Measurements from ENCODE around the gene ADAMTS13. TPM values are rescaled to one million over a fixed set of nuclear protein-coding genes. Genes with fewer than 3 reads are reported as not detected.

ADAMTS13 gene
- total and polyA plus RNA-seq, 9 of the 15 experiments (the other 6 are each of a cell fraction or from before 2014, with no cell fraction given) = 0.03 to 0.20 (median 0.04) TPM; not detected in 4

DNA sequence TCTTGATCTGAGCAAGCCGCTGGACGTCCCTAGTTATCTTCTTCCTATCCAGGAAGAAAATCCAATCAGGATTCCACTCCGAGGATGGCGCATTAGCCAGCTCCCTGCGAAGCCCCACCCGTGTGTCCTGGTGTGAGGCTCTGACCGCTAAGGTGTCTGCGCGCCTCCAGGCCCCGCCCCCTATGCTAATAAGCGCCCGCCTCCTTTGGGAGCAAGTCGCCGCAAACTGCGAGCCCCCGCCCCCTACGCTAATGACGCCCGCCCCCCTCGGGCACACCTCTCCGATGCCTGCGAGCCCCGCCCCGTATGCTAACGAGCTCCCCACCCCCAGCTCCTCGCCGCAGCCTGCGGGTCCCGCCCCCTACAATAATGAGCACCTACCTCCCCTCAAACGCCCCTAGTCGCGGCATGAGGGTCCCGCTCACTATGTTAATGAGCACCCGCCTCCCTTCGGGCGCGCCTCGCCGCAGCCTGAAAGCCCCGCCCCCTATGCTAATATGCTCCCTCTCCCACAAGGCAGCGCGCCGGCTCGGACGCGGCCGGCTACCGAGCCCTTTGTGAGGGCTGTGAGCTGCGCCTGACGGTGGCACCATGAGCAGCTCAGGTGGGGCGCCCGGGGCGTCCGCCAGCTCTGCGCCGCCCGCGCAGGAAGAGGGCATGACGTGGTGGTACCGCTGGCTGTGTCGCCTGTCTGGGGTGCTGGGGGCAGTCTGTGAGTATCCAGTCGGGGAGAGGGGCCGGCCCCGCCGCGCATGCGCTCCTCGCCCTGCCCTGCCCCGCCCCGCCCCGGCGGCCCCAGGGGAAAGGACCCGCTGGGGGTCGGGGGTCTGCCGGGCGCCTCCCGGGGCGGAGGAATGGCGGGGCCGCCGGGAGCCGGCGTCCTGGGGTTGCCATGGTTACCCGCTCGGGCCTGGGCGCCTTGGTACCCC, 37.6 kb downstream of the ADAMTS13 start, which contains the start of gene CACFD1 (continued):
- TF ChIP-seq JUND (IDR thresholded peaks at IDR 0.05; ENCODE audit: borderline replicate concordance, low read depth, low read length) (0 out of 2 replicates have a peak, but pooled peaks have one; percentile 7), JUND (tag; IDR thresholded peaks at IDR 0.05; ENCODE audit: borderline replicate concordance, low read depth, low read length) (no peak; the same call in 2 of the 3 replicates), LARP7 (IDR thresholded peaks at IDR 0.05) (no peak), GABPB1 (CRISPR knock-in tag; IDR thresholded peaks at IDR 0.05) (peak; percentile 54; the same call in 1 of the 2 replicates), ELF2 (CRISPR knock-in tag; IDR thresholded peaks at IDR 0.05) (no peak), COPS2 (conservative IDR thresholded peaks at IDR 0.05) (no peak), XRCC5 (IDR thresholded peaks at IDR 0.05; ENCODE audit: low read depth, low read length) (no peak), ZNF408 (CRISPR knock-in tag; IDR thresholded peaks at IDR 0.05; ENCODE audit: low read depth) (no peak), TBL1XR1 (IDR thresholded peaks at IDR 0.05; ENCODE audit: low read length in 2 of 2) (no peak)
- TF ChIP-seq, protein P1, sequence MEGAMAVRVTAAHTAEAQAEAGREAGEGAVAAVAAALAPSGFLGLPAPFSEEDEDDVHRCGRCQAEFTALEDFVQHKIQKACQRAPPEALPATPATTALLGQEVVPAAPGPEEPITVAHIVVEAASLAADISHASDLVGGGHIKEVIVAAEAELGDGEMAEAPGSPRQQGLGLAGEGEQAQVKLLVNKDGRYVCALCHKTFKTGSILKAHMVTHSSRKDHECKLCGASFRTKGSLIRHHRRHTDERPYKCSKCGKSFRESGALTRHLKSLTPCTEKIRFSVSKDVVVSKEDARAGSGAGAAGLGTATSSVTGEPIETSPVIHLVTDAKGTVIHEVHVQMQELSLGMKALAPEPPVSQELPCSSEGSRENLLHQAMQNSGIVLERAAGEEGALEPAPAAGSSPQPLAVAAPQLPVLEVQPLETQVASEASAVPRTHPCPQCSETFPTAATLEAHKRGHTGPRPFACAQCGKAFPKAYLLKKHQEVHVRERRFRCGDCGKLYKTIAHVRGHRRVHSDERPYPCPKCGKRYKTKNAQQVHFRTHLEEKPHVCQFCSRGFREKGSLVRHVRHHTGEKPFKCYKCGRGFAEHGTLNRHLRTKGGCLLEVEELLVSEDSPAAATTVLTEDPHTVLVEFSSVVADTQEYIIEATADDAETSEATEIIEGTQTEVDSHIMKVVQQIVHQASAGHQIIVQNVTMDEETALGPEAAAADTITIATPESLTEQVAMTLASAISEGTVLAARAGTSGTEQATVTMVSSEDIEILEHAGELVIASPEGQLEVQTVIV (CRISPR knock-in tag; IDR thresholded peaks at IDR 0.05; ENCODE audit: borderline replicate concordance) = no peak
- TF ChIP-seq, protein P2, sequence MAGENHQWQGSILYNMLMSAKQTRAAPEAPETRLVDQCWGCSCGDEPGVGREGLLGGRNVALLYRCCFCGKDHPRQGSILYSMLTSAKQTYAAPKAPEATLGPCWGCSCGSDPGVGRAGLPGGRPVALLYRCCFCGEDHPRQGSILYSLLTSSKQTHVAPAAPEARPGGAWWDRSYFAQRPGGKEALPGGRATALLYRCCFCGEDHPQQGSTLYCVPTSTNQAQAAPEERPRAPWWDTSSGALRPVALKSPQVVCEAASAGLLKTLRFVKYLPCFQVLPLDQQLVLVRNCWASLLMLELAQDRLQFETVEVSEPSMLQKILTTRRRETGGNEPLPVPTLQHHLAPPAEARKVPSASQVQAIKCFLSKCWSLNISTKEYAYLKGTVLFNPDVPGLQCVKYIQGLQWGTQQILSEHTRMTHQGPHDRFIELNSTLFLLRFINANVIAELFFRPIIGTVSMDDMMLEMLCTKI (IDR thresholded peaks at IDR 0.05; ENCODE audit: partially characterized antibody) = no peak
- TF ChIP-seq, protein P3, sequence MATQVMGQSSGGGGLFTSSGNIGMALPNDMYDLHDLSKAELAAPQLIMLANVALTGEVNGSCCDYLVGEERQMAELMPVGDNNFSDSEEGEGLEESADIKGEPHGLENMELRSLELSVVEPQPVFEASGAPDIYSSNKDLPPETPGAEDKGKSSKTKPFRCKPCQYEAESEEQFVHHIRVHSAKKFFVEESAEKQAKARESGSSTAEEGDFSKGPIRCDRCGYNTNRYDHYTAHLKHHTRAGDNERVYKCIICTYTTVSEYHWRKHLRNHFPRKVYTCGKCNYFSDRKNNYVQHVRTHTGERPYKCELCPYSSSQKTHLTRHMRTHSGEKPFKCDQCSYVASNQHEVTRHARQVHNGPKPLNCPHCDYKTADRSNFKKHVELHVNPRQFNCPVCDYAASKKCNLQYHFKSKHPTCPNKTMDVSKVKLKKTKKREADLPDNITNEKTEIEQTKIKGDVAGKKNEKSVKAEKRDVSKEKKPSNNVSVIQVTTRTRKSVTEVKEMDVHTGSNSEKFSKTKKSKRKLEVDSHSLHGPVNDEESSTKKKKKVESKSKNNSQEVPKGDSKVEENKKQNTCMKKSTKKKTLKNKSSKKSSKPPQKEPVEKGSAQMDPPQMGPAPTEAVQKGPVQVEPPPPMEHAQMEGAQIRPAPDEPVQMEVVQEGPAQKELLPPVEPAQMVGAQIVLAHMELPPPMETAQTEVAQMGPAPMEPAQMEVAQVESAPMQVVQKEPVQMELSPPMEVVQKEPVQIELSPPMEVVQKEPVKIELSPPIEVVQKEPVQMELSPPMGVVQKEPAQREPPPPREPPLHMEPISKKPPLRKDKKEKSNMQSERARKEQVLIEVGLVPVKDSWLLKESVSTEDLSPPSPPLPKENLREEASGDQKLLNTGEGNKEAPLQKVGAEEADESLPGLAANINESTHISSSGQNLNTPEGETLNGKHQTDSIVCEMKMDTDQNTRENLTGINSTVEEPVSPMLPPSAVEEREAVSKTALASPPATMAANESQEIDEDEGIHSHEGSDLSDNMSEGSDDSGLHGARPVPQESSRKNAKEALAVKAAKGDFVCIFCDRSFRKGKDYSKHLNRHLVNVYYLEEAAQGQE (IDR thresholded peaks at IDR 0.05; ENCODE audit: borderline replicate concordance) = no peak
- TF ChIP-seq, protein P3 (CRISPR knock-in tag; IDR thresholded peaks at IDR 0.05; ENCODE audit: low read depth) = no peak
